HG02840 (cell line): ENCODE measurements around the gene ARMH1.
"Not testable (repeated sequence)": the region's sequence is repeated elsewhere in the genome, so short reads cannot be mapped to it uniquely, and the experiment has no call there.

Experiments
- ATAC-seq: cut with Tn5 transposase; IDR thresholded peaks from one replicate; pipeline ENCODE4 v1.9.1; 2021; ENCODE audit warnings: mild to moderate bottlenecking, moderate library complexity, moderate number of reproducible peaks; ENCODE audit not compliant: unreplicated experiment, low FRiP score

ARMH1 gene

DNA sequence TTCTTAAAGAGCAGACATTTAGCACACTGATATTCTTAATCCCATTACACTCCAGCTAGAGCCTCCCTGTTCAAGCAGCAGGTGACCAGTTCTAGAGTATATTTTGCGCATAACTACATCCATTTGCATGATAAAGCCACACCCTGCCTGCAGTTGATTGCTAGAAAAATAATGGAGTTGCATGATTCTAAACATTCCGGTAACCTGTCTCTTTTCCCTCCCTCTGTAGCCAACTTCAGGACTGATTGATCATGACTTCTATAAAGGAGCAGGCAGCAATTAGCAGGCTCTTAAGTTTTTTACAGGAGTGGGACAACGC lies 14.9 kb downstream of the ARMH1 start:
- no peak for ATAC-seq

DNA sequence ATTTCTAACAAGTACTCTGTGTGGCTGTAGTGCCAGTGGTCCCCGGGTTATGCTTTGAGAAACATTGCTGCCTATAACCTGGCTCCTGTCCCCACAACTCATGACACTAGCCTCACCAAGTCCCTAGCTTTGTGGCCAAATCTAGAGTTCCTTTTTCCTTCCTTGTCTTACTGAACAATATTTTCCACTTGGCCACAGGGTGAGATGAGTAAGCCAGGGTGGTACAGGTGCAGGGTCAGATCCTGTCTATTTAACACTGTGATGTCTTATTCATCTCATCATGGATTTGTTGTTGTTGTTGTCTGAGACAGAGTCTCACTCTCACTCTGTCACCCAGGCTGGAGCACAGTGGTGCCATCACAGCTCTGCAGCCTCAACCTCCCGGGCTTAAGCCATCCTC lies 18.6 kb downstream of the ARMH1 start:
- no peak for ATAC-seq

DNA sequence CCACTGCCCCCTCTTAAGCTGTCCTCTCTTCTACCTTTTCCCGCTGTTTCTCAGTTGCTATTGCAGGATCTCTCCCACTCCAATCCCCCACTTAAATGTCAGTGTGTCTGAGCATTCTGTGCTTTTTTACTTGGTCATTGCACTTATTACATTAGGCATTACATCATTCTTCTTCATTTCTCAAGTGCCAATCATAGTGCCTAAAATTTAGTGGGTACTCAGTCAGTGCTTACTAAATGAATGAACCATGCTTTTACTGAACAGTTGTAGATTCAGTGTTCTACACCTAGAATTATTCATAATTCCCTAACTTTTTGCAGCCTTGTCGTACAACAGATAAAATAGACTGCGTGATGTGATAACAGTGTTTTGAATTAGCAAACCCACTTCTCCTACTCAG lies 19.4 kb downstream of the ARMH1 start:
- no peak for ATAC-seq

DNA sequence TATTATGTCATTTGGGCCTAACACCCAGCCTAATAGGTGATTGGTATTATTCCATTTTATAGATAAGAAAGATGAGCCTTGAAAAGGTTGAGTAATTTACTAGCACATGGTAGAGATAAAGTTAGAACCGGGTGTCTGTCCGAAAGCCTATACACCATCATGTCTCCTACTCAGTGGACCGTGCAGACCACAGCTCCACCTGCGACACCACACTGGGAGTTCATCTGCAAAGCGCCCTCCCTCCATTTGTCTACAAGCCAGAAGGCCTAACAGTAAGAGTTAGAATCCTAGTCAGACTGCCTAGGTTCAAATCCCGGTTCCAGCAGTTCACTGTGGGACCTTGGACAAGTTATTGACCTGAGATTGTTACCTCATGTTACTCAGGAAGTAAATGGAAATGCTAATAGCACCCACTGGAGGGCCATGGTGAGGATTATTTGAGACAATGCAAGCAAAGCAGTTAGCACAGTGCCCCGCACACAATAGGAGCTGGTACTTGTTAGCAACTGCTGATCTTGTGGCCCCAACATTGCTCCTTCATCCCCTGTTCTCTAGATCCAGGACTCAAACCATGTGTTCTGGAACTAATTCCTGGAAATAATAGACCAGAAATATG lies 20.5 kb downstream of the ARMH1 start:
- ATAC-seq, result no peak

DNA sequence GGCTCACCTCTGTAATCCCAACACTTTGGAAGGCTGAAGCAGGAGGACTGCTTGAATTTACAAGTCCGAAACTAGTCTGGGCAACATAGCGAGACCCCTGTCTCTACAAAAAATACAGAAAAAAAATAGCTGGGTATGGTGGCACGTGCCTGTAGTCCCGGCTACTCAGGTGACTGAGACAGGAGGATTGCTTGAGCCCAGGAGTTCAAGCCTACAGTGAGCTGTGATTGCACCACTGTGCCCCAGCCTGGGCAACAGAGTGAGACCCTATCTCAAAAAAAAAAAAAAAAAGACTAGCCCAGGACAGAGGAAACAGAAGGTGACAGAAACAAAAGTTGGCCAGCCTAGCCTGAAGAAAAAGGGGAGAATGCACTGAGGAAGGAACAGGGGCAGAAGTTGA lies 21.2 kb downstream of the ARMH1 start:
- ATAC-seq, result no peak

DNA sequence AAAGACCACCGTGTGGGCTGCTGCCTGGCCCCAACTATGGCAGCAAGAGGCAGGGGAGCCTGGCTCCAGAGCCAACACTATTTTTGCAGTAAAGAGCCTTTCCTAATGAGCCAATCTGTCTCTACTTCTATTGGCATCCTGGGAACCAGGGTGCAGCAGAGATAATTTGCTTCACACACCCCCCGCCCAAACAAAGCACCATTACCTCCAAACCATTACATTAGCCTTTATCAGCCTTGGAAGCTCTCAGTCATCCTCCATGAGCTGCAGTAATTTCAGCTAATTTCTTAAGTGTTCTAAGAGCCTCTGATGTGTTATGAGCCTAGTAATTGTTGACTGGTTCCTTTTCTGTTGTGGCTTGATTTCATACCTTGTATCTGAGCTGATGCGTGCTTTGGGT lies 21.6 kb downstream of the ARMH1 start:
- ATAC-seq, result no peak

DNA sequence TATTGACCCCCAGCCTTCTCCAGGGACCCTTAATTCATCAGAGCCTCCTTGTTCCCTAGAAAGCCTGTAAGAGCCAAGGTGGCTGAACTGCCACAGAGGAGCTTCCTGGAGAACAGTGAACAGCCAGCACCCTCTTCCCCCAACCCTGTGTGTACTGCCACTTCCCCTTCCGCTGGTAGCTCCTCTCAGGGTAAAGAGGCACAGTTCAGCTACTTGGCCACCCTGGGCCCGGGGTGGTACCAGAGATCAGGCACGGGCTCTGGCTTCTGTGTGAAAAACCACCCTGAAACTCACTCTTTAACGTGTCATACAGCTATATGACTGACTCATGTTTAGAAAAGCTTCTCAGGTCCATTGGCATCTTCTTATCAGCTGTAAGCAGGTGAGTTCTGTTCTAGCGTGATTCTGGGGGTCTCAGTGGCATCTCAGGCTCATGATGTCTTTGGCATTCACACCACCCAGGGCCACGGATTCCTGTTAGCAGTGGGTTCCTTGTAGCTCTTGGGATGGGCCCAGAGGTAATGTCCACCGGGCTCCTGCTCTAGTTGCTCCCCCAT lies 22.4 kb downstream of the ARMH1 start:
- ATAC-seq, result no peak

DNA sequence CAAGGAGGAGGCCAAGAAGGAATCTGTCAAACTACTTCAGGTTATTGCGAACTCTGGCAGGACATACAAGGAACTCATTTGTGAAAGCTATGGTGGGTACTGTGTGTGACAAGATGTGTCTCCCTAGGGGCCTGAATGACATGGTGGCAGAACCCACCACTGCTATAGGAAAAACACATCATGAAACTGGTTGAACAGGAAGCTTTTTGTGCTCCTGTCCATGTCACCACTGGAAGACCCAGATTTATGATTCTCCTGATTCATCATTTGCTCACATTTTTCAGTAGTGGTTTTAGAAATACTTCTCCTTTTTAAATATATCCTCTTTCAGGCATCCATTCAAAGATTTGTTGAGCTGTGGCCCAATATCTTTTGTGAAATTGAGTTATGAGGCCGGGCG lies 23.6 kb downstream of the ARMH1 start:
- no peak for ATAC-seq

DNA sequence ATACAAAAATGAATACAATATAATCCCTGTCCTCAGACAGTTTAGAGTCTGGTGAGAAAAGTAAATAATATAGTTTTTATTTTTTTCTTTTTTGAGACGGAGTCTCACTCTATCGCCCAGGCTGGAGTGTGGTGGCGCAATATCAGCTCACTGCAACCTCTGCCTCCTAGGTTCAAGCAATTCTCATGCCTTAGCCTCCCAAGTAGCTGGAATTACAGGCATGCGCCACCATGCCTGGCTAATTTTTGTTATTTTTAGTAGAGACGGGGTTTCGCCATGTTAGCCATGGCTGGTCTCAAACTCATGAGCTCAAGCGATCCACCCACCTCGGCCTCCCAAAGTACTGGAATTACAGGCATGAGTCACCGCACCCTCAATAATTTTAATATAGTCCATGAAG lies 24.9 kb downstream of the ARMH1 start:
- ATAC-seq, result not testable (repeated sequence)

DNA sequence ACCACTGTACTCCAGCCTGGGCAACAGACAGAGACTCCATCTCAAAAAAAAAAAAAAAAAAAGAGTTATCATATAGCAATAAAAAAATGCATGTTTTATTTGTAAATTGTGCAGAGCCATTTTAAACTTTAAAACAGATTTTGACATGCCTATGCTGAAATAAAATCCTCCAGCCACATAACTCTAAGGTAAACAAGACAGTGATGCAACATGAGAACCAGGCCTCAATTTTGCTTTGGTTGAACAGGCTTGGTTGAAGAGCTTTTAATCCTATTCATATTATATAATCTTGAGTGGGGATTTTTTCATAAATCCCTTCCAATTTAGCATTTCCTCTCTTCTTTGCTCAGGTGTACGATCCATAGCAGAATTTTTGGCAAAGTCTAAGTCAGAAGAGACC lies 26.1 kb downstream of the ARMH1 start:
- no peak for ATAC-seq

DNA sequence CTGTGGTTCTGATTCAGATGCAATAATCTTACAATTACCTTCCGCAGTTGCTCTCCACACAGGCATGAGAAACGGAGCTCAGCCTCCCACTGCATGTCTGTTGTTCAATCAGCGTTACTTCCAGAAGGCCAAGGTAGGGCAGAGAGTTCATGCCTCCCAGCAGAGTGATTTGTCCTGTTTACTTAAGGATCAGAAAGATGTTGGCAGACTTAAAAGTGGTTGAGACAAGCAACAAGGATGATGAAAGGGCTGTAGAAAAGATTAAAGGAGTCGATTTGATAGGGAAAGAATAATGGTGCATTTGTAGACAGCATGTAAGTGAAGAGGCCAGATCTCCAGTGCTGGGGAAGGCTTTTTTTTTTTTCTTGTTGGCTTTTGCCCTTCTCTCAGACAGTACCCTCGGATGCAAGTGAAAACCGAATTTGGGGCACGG lies 26.6 kb downstream of the ARMH1 start:
- ATAC-seq, result no peak

DNA sequence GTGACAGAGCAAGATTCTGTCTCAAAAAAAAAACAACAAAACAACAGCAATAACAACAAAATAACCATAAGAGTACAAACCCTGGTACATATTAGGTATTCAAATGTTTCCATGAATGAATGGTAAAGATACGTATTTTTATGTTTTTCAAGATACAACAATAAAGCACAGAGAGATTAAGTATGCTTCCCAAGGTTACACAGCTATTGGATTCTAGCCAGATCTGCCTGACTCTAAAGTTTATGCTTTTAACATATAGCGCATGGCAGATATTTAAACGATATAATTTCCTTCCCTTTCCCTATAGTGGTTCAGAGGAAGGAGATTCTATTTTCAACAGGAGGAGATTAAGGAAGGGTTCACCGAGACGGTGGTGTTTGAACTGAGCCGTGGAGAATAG lies 31.0 kb downstream of the ARMH1 start:
- no peak for ATAC-seq

DNA sequence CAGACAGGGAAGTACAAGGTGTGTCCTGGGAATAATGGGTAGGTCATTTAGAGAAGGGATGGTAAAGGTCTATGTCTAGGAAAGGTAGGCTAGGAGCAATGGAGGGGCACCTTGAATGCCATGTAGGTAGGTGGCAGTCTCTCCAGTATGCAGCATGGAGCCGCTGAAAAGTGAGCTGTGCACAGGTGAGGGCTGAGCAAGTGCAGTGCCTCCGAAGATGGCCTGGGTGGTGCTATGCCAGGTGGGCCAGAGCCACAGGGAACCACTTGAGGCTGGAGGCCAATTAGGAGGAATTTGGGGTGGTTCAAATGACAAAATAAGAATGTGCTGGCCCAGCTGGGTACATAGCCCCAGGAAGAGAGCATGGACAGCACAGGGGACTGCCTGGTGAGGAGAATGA lies 31.4 kb downstream of the ARMH1 start:
- ATAC-seq, result no peak

DNA sequence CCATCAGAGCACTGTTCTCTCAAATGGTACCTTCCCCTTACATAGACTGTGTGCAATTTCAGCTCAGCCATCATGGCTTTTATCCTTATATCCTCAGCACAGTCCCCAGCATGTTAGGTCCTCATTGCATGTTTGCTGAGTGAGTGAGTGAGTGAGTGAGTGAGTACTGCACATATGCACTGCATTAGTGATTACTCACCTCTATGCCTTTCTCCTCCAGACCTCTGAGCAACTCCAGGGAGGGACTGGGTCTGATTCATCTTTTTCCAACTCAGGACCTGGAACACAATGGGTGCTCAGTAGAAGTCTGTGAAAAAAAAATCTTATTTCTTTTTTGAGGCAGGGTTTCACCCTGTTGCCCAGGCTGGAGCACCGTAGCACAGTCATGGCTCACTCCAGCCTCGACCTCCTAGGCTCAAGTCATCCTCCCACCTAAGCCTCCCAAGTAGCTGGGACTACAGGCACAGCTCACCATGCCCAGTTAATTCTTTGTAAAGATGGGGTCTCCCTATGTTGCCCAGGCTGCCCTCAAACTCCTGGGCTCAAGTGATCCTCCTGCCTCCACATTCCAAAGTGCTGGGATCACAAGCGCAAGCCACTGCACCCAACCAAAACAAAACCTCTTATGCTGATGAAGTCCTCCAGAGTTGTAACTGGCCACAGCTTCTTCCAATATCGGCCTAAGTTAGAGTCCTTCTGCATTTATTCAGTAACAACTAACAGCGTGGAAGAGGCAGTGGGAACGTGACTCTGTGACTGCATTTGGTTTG lies 32.8 kb downstream of the ARMH1 start:
- ATAC-seq, result no peak

DNA sequence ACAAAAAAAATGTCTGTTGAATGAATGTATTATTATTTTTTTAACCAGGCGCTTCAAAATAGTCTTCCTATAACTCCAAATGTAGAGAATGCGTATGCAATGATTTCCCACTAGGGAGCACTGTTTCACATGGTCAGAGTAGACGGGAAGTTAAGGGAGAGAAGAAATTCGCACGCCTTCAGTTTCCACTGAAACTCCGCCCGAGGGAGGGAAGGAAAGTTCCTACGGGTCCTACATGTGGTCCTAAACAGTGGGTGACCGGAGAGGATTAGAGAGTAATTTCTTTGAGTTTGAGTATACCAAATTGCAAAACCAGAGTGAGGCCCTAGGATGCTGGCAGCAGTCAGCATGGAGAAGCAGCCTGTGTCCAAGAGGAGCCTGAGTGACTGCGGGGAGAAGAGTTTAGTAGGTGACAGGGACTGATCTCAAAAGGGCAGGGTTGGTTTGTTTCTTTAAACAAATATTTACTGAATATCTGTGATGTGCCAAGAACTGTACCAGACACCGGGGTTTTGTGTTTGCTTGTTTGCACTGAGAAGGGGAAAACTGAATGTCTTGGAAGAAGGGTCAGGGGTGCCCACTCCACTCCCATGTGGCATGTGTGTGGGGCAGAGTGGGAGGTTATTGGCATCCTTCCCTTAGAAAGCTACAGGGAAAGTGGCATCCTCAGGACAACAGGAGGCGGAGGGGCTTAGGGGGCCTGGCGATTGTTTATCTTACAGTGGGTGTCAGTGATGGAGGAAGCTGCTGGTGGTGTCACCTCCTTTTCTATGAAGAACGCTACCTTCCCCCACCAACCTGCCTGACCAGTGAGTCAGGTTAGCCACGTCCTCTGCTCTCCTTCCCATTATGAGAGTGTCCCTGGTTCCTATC lies 33.7 kb downstream of the ARMH1 start:
- ATAC-seq, result no peak

DNA sequence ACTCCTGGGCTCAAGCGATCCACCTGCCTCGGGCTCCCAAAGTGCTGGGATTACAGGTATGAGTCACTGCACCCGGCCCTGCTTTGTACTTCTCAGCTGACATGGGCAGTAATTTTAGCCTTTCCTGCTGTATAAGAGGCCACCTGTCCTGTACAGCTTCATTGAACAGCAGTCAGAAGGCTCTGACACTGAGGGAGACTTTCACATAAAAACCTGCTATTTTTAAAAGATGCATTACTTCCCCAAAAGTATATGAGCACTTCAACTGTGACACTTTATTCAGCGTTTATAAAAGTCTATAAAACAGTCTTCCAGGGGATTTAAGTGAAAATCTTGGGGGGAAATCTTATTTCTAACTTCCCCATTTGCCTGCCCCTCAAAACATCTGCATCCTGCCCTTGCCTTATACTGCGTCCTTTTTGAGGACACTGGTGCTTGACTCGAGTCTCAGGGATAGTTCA lies 38.8 kb downstream of the ARMH1 start:
- ATAC-seq, result no peak

DNA sequence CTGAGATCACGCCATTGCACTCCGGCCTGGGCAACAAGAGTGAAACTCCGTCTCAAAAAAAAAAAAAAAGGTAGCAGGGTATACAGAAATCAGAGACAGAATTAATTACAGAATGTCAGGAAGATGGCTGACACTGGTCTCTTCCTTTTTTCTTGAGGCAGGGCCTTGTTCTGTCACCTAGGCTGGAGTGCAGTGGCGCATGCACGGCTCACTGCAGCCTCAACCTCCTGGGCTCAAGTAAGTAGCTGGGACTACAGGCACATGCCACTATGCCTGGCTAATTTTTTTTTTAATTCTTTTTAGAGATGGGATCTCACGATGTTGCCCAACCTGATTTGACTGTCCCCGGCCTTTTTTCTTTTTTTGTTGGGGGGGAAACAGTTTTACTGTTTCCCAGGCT lies 40.0 kb downstream of the ARMH1 start:
- ATAC-seq, result no peak

DNA sequence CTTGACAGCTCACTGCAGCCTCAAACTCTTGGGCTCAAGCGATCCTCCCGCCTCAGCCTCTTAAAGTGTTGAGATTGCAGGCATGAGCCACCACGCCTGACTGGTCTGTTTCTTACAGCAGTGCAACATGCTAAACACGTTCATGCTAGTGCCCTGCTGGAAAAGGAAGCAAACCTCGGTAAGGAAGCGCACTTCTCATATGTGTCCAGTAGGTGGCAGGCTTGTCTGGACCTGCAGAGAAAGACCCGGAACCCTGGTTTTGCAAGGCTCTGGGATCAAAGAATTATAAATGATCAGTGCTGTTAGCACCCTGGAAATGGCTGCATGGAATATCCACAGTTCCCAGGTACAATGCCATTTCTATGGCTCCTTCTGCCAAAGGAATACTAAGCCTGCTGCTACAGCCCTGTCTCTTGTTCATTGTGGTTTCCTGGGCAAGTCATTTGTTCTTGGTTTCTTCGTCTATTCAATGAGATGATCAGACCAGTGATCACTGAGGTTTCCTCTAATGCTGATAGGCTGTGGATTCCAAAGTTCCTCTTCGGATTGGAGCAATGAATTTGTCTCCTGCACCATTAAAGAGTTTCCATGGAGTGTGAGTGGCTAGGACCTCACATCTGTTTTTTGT lies 40.5 kb downstream of the ARMH1 start:
- no peak for ATAC-seq

DNA sequence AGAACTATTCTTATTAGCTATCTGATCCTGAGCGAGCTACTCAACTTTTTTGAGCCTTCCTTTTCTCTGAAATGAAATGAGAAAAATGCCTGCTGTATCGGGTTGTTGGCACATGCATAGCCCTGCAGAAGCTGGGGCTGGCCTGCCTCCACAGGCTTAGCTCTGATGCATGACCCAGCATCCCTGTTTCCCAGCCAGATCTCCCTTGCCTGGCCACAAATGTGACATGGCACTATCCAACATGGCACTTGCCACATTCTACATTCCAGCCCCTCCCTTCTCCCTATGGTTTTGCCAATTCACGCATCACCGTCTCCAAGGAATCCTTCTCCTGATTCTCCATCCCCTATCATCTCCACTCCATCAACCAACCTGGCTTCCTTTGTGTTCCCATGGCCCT lies 42.6 kb downstream of the ARMH1 start:
- no peak for ATAC-seq

DNA sequence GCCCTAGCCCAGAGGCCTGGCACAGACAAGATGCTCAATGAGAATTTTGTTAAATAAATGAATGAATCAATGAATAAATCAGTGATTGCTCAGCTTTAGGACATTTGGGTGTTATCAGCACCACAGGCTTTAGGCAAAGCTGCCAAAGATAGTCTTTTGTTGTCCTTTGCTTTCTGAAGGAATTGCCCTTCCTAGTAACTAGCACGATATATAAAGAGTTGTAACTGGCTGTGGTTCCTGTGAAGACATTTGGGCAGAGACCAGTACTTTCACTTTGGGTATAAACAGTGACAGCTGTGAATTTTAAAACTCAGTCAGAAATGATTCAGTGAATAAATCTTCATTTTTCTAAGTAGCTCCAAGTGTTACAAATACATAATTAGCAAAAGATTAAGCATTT lies 43.1 kb downstream of the ARMH1 start:
- ATAC-seq, result no peak

DNA sequence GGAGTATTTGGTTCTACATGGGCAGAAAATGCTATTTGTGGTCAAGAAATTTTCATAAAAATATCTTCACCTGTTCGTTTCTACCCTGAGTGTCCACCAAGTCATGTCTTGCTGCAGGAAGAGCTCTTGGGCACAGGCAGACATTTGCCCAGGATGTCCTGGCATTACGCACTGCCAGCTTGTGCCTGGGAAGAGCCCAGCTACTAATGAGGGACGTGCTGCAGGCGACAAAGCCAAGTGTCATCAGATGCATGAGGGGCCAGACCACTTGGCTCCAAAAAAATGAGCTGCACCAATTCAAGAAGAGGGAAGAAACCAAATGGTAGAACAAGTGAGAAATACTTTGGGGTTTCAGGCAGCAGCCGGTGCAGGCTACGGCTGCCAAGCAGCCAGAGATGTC lies 43.6 kb downstream of the ARMH1 start:
- no peak for ATAC-seq
